ENCODE results near the gene NEURL1B. TPM values are rescaled to one million over a fixed set of nuclear protein-coding genes. Genes with fewer than 3 reads are reported as not detected.

The NEURL1B gene
- total RNA-seq, 1 donor from 2014 or later, result 131 TPM

DNA sequence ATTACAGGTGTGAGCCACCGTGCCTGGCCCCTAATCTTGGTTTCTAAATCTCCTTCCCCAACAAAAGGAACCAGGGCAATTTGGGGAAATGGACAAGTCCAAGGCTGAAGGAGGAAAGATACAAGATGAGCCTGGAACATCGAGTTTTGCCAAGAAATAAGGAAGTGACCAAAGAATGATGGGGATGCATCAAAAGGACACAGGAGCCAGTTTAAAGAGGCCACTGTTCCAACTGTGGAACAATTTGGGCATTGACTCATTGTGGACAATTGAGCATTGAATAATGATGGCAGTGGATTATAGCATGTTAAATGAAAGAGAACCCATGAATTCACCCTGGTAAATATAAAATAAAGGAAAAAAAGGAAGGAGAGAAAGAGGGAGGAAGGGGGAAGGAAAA lies 82.4 kb downstream of the NEURL1B start:
- intact Hi-C loops (cut with DNase I), result loop anchor here (2.0 kb wide), 1 partner anchor 25 kb away; no protein-coding TSS in a partner anchor
- no peak overlapping the region for H3K27ac ChIP-seq

DNA sequence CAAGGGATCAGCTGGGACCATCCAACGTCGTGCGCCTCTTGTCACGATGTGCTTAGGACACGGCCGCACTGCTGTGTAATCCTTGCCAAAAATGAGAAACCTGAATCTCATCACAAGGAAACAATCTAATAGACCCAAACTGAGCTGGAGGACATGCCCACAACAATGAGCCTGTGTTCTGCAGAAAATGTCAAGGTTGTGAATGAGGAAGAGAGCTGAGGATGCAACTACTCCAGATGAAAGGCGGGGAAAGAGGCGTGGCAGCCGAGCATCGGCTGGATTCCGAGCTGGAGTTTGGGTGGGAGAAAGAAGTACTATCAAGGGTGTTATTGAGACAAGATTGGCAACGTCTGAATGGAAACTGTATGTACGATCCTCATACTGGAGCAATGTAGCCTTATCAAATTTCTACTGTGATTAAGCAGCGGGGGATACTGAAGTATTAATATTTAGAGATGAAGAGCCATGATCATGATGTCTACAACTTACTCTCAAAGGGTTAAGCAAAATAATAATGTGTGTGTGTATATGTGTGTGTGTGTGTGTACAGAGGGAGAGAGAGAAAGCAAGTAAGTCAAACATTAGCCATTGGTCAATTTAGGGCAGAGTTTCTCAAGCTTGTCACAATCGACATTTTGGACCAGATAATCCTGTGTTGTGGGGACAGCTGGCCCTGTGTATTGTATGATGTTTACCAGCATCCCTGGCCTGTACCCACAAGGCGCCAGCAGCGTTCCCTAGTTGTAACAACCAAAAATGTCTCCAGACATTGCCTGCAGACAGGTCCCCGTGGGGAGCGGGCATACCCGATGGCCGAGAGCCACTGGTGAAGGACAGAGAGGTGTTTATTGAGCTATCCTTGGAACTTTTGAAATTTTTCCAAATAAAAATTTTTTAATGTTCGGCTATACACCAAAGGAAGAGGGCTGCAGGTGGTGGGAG lies 83.5 kb downstream of the NEURL1B start:
- Histone ChIP-seq H3K4me1 (peaks cover 4 to 20% of the 10 kb centered on the region in 2 donors), H3K27me3 (no peaks in the 10 kb centered on the region), H3K9me3 (no peaks in the 10 kb centered on the region), H3K36me3 (no peaks in the 10 kb centered on the region), H3K27ac (no peak overlapping the region), H3K4me3 (no peak overlapping the region)
- DNase-seq (ENCODE audit: low spot score in 2 of 2), result no peak
- intact Hi-C loops (cut with DNase I), result no loop called here
- TF ChIP-seq, protein P1, sequence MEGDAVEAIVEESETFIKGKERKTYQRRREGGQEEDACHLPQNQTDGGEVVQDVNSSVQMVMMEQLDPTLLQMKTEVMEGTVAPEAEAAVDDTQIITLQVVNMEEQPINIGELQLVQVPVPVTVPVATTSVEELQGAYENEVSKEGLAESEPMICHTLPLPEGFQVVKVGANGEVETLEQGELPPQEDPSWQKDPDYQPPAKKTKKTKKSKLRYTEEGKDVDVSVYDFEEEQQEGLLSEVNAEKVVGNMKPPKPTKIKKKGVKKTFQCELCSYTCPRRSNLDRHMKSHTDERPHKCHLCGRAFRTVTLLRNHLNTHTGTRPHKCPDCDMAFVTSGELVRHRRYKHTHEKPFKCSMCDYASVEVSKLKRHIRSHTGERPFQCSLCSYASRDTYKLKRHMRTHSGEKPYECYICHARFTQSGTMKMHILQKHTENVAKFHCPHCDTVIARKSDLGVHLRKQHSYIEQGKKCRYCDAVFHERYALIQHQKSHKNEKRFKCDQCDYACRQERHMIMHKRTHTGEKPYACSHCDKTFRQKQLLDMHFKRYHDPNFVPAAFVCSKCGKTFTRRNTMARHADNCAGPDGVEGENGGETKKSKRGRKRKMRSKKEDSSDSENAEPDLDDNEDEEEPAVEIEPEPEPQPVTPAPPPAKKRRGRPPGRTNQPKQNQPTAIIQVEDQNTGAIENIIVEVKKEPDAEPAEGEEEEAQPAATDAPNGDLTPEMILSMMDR (IDR thresholded peaks at IDR 0.05), result no peak

More for the DNA sequence above, 82.4 kb downstream of the NEURL1B start:
- no peak for DNase-seq (ENCODE audit: low spot score in 2 of 2)
- Histone ChIP-seq H3K4me1 (peaks cover 4 to 20% of the 10 kb centered on the region in 2 donors), H3K9me3 (no peaks in the 10 kb centered on the region), H3K27me3 (no peaks in the 10 kb centered on the region), H3K4me3 (no peak overlapping the region), H3K36me3 (no peaks in the 10 kb centered on the region)
- TF ChIP-seq, protein P1 (IDR thresholded peaks at IDR 0.05), result no peak

DNA sequence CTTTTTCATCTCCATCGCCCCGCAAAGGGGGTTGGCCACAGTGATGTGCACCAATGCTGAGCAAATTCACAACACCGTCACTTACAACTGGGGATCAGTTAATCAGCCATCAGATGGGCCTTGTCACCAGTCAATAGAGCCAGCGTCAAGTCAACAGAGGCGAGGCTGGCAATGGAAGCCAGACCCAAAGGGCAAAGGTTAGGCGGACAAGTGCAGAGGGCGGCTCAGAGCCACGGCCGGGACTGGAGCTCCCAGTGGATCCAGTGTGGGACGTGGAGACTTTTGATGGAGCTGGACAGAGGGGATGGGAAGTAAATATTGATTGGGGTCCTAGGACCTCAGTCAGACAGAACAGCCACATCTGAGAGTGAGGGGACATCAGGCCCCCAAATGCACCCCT lies 84.2 kb downstream of the NEURL1B start:
- intact Hi-C loops (cut with DNase I), result no loop called here
- no peaks in the 10 kb centered on the region for H3K9me3 ChIP-seq
- H3K27me3 ChIP-seq, result no peaks in the 10 kb centered on the region
- peaks cover 4 to 20% of the 10 kb centered on the region in 2 donors for H3K4me1 ChIP-seq
- H3K4me3 ChIP-seq, result no peak overlapping the region
- TF ChIP-seq, protein P1 (IDR thresholded peaks at IDR 0.05), result no peak
- H3K27ac ChIP-seq, result no peak overlapping the region
- no peaks in the 10 kb centered on the region for H3K36me3 ChIP-seq
- DNase-seq (ENCODE audit: low spot score in 2 of 2), result no peak

DNA sequence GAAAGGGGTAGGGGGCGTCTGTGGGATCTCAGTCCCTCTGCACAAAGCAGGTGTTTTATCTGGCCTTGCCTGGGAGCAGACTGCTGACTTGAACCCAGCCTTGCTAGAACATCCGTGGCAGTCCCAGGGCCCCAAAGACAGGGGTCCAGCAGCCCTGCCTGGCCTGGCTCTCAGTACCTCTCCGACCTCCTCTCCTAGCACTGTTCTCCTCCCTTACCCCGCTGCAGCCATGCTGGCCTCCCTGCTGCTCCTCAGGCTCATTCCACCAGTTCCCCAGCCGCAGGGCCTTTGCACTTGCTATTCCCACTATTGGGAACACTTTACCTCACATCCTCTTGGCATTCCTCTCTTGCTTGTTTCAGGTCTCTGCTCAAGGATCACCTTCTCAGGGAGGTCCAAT lies 84.7 kb downstream of the NEURL1B start:
- TF ChIP-seq, protein P1 (IDR thresholded peaks at IDR 0.05), result no peak
- H3K4me1 ChIP-seq, result peaks cover 4 to 20% of the 10 kb centered on the region in 2 donors
- H3K27ac ChIP-seq, result no peak overlapping the region
- no peaks in the 10 kb centered on the region for H3K9me3 ChIP-seq
- no peaks in the 10 kb centered on the region for H3K36me3 ChIP-seq
- no peak for DNase-seq (ENCODE audit: low spot score in 2 of 2)
- intact Hi-C loops (cut with DNase I), result no loop called here
- H3K4me3 ChIP-seq, result no peak overlapping the region
- H3K27me3 ChIP-seq, result no peaks in the 10 kb centered on the region

DNA sequence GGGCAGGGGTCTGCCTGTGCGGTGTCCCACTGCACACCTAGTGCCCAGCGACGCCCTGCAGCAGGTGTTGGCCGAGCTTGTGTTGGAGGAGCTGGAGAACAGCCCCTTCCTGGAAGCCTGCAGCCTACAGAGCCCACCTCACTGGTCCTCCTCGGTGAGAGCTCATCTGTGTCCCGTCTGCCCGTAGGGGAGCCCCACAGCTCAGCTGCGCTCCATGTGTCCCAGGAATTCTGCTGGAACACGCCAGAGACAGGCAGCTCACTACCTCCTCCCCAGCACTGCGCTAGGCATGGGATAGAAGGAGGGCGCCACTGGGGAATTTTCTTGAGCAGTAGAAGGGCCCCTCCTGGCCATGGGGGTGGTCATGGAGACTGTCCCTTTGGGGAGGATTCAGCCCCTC lies 85.9 kb downstream of the NEURL1B start:
- H3K4me1 ChIP-seq, result peaks cover 5 to 21% of the 10 kb centered on the region in 2 donors
- TF ChIP-seq, protein P1 (IDR thresholded peaks at IDR 0.05), result no peak
- no peaks in the 10 kb centered on the region for H3K27me3 ChIP-seq
- H3K9me3 ChIP-seq, result no peaks in the 10 kb centered on the region
- DNase-seq (ENCODE audit: low spot score in 2 of 2), result no peak
- no peak overlapping the region for H3K4me3 ChIP-seq
- H3K27ac ChIP-seq, result no peak overlapping the region
- intact Hi-C loops (cut with DNase I), result no loop called here
- no peaks in the 10 kb centered on the region for H3K36me3 ChIP-seq

Measured in ascending aorta (tissue), 2 donors.